GM18517 (cell line): ENCODE data around the gene COL20A1.

Source experiments
- ATAC-seq: cut with Tn5 transposase; IDR thresholded peaks from one replicate; pipeline ENCODE4 v1.9.1; 2021; ENCODE audit warnings: mild to moderate bottlenecking, moderate library complexity; ENCODE audit not compliant: unreplicated experiment

COL20A1 gene

GRCh38 chr20:63307538-63308217 lies 14.7 kb downstream of the COL20A1 start:
- no peak for ATAC-seq

DNA sequence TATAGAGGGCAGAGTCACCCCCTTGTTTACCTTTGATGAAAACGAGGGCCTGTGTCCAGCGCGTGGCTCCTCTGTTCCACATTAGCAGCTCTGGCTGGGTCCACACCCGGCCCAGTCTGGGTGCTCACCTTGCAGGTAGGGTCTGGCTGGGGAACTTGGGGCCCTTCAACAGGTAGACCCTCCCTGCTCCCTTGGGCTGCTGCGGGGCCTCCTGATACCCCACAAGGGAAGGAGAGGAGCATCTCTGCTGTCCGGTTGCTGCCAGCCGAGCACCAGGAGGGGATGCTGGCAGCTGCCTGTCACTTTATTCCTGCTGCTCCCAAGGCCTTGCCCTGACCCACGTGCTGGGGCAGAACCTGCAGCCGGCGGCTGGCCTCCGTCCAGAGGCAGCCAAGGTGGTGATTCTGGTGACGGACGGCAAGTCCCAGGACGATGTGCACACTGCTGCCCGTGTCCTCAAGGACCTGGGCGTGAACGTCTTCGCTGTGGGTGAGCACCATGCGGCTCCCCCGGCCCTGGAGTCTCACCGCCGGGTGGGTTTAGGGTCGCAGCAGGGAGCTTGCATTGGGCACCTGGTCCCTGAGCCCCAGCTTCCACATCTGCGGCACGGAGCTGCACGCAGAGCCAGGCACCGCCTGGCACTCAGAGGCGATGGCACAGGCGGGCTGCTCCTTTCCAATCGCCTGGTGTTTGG lies 15.4 kb downstream of the COL20A1 start:
- ATAC-seq = no peak

DNA sequence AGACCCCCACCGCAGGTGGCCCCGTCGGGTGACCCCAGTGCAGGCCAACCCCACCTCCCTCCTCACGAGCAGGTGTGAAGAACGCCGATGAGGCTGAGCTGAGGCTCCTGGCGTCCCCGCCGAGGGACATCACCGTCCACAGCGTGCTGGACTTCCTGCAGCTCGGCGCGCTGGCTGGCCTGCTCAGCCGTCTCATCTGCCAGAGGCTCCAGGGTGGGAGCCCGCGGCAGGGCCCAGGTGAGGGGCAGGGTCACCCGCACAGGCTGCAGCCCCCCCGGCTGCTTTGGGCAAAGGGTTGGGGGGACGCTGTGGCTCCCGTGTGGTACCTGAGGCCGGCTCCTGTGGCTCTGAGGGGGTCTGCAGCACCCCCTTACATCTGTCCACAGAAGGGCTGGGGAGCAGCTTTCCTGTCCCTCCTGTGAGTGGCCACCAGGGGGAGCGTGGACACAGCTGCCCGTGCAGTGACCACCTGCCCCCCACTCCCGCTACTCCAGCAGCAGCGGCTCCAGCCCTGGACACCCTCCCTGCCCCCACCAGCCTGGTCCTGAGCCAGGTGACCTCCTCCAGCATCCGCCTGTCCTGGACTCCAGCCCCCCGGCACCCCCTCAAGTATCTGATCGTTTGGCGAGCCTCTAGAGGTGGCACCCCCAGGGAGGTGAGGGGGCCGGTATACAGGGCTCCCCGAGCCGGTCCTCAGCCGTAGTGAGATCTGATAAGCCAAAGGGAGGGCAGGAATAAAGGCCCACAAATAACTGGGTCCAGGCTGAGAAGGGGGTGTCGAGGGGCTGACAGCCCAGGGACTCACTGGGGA lies 16.5 kb downstream of the COL20A1 start:
- no peak for ATAC-seq

- ATAC-seq = no peak
These were observed 17.4 kb downstream of the COL20A1 start for GRCh38 chr20:63310265-63310991.

DNA sequence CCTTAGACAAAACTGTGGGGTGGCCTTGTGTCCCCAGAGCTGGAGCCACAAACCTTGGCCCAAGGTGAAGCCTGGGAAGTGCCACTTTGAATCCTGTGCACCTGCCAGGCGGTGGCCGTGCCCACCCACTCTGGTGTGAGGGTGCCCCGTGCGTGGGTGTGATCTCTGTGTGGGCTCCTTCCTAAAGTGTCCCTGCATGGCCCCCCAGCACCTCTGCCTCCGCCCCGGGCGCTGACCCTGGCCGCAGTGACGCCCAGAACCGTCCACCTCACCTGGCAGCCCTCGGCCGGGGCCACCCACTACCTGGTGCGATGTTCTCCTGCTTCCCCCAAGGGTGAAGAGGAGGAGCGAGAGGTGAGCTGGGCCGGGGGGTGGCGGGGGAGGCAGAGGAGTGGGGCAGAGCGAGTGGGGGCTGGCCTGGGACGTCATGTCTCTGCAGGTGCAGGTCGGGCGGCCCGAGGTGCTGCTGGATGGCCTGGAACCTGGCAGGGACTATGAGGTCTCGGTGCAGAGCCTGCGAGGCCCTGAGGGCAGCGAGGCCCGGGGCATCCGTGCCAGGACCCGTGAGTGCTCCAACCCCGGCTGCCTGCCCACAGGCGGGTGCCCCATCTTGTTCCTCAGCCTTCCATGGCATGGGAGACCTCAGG lies 18.3 kb downstream of the COL20A1 start:
- no peak for ATAC-seq

GRCh38 chr20:63311833-63312243 lies 18.9 kb downstream of the COL20A1 start:
- no peak for ATAC-seq

GRCh38 chr20:63312273-63312672 lies 19.3 kb downstream of the COL20A1 start:
- no peak for ATAC-seq

DNA sequence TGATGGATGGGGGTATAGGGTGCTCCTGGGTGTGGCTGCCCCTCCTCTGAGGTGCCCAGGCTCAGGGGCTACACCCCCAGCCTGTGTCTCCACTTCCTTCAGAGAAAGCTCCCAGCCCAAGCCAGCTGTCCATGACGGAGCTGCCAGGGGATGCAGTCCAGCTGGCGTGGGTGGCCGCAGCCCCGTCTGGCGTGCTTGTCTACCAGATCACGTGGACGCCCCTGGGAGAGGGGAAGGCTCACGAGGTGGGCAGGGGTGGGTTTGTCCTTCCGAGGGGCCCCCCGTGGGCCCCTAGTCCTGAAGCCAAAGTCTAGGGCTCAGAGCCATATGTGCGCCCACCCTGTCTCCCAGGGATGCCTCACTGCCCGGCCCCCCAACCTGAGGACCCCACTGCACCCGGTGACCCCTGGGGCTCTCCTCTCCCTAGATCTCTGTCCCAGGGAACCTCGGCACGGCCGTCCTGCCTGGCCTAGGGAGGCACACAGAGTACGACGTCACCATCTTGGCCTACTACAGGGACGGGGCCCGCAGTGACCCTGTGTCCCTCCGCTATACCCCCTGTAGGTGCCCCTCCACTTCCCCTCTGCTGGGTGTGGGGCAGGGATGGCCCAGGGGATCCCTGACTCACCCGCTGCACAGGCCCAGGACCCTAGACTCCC lies 19.8 kb downstream of the COL20A1 start:
- no peak for ATAC-seq

DNA sequence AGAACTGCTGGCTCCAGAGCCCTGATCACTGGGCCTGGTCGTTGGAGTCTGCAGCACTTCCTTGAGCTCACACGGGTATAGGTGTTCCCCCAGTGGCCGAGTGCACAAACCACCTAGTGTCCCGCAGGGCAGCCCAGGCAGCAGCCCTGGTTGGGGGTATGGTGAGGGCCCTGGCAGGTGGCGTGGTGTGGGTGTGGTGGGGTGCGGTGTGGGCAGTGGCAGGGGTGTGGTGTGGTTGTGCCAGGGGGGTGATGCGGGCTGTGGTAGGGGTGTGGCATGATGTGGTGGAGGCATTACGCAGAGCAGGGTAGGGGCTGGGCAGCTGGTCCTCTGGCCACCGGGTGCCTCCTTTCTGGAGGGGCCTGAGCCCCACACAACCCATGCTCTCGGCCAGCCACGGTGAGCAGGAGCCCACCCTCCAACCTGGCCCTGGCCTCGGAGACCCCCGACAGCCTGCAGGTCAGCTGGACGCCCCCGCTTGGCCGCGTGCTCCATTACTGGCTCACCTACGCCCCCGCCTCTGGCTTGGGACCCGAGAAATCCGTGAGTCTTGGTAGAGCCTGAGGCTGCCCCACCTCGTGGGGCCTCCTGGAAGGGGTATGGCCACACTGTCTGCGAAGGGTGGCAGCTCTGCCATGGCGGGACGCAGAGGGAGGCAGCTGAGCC lies 20.5 kb downstream of the COL20A1 start:
- no peak for ATAC-seq

DNA sequence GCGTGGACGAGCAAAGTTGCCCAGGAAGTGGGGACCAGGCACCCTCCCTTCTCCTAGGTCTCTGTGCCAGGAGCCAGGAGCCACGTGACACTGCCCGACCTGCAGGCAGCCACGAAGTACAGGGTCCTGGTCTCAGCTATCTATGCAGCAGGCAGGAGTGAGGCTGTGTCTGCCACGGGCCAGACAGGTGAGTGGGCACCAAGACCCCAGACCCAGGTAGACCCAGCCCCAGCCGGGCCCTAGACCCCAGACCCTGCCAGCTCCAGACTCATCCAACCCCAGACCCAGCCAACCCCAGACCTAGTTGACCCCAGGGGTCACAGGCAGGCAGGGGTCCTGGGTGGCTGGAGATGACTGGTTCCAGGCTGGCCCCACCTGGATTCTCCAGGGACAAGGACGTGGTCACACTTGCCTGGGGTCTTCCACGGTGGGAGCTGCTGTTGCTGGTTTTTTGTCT lies 21.1 kb downstream of the COL20A1 start:
- ATAC-seq = no peak

- no peak for ATAC-seq
These were observed 21.7 kb downstream of the COL20A1 start for GRCh38 chr20:63314566-63315239.

DNA sequence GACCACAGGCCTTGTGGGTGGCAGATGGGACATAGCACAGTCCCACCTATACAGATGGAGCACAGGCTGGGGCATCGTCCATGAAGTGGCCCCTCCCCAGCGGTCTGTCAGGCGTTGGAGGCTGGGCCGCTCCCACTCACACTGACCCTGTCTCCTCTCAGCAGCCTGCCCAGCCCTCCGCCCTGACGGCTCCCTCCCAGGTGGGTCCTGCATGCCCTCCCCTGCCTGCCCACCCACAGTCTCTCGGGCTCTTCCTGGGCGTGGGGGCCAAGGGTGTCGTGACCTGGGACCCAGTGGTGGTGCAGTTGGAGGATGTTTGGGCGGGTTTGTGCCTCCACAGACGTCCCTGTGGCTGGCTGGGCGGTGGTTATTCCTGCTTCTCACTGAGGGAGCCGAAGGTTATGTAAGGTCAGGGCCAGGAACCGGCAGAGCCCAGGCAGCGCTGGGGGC lies 22.3 kb downstream of the COL20A1 start:
- no peak for ATAC-seq

GRCh38 chr20:63315731-63316491 lies 22.9 kb downstream of the COL20A1 start:
- no peak for ATAC-seq

DNA sequence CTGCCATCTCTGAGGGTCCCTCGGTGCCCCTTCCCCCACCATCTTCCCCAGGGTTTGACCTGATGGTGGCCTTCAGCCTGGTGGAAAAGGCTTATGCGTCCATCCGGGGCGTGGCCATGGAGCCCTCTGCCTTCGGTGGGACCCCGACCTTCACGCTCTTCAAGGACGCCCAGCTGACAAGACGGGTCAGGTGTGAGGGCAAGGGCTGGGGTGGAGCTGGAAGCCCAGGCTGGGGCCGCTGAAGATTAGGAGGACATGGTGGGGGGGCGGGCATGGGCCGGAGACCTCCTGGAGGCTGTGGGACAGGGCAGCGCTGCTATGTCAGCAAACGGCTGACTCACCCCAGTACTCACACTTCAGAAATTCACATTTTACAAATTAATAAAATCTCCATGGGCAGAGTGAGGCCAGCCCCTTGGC lies 23.5 kb downstream of the COL20A1 start:
- no peak for ATAC-seq

- ATAC-seq = no peak
These were observed 24.1 kb downstream of the COL20A1 start for GRCh38 chr20:63317061-63317460.

DNA sequence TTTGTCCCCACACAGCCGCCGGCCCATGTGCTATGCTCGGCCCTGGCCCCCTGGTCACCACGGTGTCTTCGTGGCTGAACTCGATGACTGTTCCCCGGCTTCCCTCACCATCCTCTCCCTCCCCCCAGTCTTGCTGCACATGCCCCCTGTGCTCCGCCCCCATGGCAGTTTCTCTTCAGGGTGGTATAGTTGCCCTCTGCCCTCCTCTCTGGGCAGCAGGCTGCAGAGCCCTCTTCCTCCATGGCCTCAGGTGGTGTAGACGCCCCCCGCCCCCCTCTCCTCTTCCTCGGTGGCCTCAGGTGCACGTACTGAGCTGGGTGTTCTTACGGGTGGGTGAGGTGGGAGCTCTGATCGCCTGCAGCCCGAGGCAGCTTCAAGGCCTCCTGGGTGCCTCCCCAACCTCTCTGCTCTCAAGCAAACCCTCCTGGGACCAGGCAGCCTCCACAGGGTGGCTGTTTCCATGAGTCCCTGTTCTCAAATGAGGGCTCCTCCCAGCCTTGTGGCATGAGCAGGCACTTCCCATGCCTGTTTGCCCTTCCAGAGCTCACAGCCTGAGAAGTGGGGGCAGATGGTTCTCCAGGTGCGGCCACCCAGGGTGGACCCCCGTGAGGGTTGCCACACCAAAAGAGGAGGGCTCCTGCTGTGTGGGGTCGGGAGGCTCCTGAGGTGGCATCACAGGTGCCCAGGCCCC lies 24.8 kb downstream of the COL20A1 start:
- no peak for ATAC-seq

- ATAC-seq = no peak
These were observed 25.6 kb downstream of the COL20A1 start for GRCh38 chr20:63318391-63319163.
